Esophagus squamous epithelium (tissue), 4 donors: Measurements from ENCODE around the gene ERCC8.

Experiments used
- POLR2A ChIP-seq, 4 donors: fragments of 450-650 bp; IDR thresholded peaks; one replicate each; pipeline ENCODE4 v1.6.1; 2017; ENCODE audit warnings: antibody characterized with exemption in 4 of 4, mild to moderate bottlenecking in 4 of 4, moderate library complexity in 3 of 4
- TF ChIP-seq, protein P1 (sequence below), 6 experiments: fragments of 450-650 bp in 4 of 6; fragments of 200-600 bp in 2 of 6; sonication (generic) in 2 of 6; IDR thresholded peaks; one replicate each; pipeline ENCODE4 v1.5.1; 2016 to 2019; ENCODE audit warnings: antibody characterized with exemption in 6 of 6, mild to moderate bottlenecking in 4 of 6, moderate library complexity in 4 of 6

GRCh38 chr5:60960591-60960990 lies 15.7 kb upstream of the ERCC8 start:
- TF ChIP-seq, protein P1, sequence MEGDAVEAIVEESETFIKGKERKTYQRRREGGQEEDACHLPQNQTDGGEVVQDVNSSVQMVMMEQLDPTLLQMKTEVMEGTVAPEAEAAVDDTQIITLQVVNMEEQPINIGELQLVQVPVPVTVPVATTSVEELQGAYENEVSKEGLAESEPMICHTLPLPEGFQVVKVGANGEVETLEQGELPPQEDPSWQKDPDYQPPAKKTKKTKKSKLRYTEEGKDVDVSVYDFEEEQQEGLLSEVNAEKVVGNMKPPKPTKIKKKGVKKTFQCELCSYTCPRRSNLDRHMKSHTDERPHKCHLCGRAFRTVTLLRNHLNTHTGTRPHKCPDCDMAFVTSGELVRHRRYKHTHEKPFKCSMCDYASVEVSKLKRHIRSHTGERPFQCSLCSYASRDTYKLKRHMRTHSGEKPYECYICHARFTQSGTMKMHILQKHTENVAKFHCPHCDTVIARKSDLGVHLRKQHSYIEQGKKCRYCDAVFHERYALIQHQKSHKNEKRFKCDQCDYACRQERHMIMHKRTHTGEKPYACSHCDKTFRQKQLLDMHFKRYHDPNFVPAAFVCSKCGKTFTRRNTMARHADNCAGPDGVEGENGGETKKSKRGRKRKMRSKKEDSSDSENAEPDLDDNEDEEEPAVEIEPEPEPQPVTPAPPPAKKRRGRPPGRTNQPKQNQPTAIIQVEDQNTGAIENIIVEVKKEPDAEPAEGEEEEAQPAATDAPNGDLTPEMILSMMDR (IDR thresholded peaks at IDR 0.05) = peak in 5 of 6 experiments; percentile 18 to 39 (median 24)
- TF ChIP-seq POLR2A (IDR thresholded peaks at IDR 0.05) = no peak
